Islet of Langerhans (tissue), 1 donor: ENCODE data around the gene HCFC2.
A peak's percentile ranks its signal among the peaks of the same experiment; 100 is the strongest.
"Not testable (repeated sequence)": the region's sequence is repeated elsewhere in the genome, so short reads cannot be mapped to it uniquely, and the experiment has no call there.

ENCODE experiments used
- FAIRE-seq: peaks from one replicate; lab custom pipeline; 2011; peaks lifted over from hg19 to GRCh38; lab: Jason Lieb, UNC

HCFC2 gene

GRCh38 chr12:104057771-104058197, 6.5 kb upstream of the HCFC2 start:
- no peak for FAIRE-seq

GRCh38 chr12:104058802-104059201, 5.5 kb upstream of the HCFC2 start:
- FAIRE-seq: no peak

- FAIRE-seq: no peak
Measured at GRCh38 chr12:104059963-104060362, 4.4 kb upstream of the HCFC2 start.

- FAIRE-seq: no peak
Measured at GRCh38 chr12:104060791-104061190, 3.5 kb upstream of the HCFC2 start.

- no peak for FAIRE-seq
Measured at GRCh38 chr12:104063712-104064030, 660 bp upstream of the HCFC2 start.

GRCh38 chr12:104064842-104065427, 604 bp downstream of the HCFC2 start:
- FAIRE-seq: no peak

- no peak for FAIRE-seq
Measured at GRCh38 chr12:104072099-104072498, 7.8 kb downstream of the HCFC2 start.

- no peak for FAIRE-seq
Measured at GRCh38 chr12:104073699-104074098, 9.4 kb downstream of the HCFC2 start.

GRCh38 chr12:104079024-104079423, 14.7 kb downstream of the HCFC2 start:
- no peak for FAIRE-seq

- FAIRE-seq: no peak
Measured at GRCh38 chr12:104080764-104081163, 16.4 kb downstream of the HCFC2 start.

GRCh38 chr12:104083769-104084475, 19.6 kb downstream of the HCFC2 start:
- FAIRE-seq: no peak

GRCh38 chr12:104090685-104091084, 26.4 kb downstream of the HCFC2 start:
- FAIRE-seq: no peak

- no peak for FAIRE-seq
Measured at GRCh38 chr12:104091136-104091535, 26.8 kb downstream of the HCFC2 start.

- FAIRE-seq: no peak
Measured at GRCh38 chr12:104094284-104094683, 30.0 kb downstream of the HCFC2 start.

GRCh38 chr12:104095289-104095688, 31.0 kb downstream of the HCFC2 start:
- no peak for FAIRE-seq

- peak; percentile 9 for FAIRE-seq
Measured at GRCh38 chr12:104097954-104098353, 33.6 kb downstream of the HCFC2 start.

- FAIRE-seq: no peak
Measured at GRCh38 chr12:104105461-104105860, 41.1 kb downstream of the HCFC2 start.

GRCh38 chr12:104106965-104107364, 42.6 kb downstream of the HCFC2 start:
- FAIRE-seq: no peak

GRCh38 chr12:104108755-104109445, 44.6 kb downstream of the HCFC2 start:
- peak; percentile 98 for FAIRE-seq

GRCh38 chr12:104109446-104110271, 45.3 kb downstream of the HCFC2 start:
- peak; percentile 58 for FAIRE-seq

- FAIRE-seq: not testable (repeated sequence)
Measured at GRCh38 chr12:104114834-104115586, 50.7 kb downstream of the HCFC2 start.

GRCh38 chr12:104115587-104115975, 51.2 kb downstream of the HCFC2 start:
- FAIRE-seq: no peak
